AML-193 (cell line): ENCODE results near the gene VWA5B1.

ENCODE experiments used
- DNase-seq, 2 experiments: peaks; one replicate each; lab custom pipeline; 2025; lab: John Stamatoyannopoulos, UW

Gene VWA5B1

DNA sequence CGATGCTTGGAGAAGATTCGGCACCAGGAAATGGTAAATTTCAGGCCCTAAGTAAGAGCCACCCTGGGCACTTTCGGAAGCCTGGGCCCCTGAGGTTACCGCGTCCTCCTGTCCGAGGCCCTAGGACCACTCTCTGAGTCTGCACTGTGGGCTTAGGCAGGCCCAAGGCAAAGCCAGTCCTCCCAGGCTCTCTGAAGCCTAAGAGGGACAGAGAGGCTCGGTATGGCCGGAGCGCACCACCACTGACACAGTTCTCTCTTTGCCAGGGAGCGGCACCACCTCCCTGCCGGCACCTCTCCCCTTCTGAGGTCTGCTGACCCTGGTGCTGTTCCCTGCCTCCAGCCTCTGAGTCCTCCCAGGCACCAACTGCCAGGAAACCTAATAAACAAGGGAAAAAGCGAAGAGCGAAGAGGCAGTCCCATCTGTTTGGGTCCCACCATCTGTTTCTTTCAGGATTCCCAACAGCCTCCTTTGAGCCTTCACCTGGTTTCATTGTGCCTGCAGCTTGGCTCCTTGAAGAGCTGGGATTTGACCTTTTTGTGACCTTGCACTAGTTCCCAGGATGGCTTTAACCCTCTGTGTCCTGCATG lies 57.7 kb downstream of the VWA5B1 start:
- no peak for DNase-seq

DNA sequence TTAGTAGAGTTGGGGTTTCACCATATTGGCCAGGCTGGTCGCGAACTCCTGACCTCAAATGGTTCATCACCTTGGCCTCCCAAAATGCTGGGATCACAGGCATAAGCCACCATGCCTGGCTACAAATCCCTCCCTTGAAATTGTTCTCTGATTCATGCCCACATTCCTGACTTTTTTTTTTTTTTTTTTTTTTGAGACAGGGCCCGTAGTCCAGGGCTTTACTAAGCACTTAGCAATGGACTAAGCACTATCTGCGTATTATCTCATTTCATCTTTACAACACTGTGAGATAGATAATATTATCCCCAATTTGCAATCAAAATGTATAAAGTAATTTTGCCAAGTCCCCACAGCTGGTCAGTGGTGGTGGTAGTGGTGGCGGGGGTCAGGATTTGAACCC lies 58.9 kb downstream of the VWA5B1 start:
- no peak for DNase-seq

DNA sequence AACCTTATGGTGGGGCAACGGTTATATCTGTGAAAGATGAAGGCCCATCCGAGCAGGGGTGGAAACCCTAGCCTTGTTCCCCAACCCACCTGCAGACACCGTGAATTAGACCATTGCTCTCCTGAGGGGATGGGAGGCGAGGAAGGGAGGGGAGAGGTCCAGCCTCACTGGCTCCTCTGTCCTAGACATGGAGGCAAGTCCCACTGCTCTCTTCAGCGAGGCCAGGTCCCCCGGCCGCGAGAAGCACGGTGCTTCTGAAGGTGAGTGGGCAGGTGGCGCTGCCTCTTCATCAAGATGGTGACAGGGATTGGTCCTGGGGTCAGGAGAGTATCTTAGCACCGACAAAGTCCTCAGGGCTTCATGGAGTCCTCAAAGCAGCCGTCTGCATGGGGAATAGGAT lies 59.3 kb downstream of the VWA5B1 start:
- DNase-seq: no peak

DNA sequence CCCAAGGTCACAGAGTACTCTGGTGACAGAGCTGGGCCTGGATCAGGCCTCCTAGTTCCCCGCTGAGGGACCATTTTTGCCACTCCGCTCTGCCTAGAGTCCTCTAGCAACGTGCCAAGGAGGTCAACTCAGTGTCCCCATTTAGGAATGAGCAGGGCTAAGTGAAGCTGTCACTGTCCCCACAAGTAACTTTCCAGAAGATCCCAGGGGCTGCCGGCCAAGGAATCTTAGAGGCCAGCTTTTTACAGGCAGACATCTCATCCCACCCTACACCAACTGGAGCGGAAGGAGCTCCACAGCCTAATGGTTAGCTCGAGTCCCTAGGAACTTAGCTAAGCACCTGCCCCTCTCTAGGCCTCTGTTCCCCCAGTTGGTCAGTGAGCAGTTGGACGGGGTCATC lies 59.7 kb downstream of the VWA5B1 start:
- no peak for DNase-seq

DNA sequence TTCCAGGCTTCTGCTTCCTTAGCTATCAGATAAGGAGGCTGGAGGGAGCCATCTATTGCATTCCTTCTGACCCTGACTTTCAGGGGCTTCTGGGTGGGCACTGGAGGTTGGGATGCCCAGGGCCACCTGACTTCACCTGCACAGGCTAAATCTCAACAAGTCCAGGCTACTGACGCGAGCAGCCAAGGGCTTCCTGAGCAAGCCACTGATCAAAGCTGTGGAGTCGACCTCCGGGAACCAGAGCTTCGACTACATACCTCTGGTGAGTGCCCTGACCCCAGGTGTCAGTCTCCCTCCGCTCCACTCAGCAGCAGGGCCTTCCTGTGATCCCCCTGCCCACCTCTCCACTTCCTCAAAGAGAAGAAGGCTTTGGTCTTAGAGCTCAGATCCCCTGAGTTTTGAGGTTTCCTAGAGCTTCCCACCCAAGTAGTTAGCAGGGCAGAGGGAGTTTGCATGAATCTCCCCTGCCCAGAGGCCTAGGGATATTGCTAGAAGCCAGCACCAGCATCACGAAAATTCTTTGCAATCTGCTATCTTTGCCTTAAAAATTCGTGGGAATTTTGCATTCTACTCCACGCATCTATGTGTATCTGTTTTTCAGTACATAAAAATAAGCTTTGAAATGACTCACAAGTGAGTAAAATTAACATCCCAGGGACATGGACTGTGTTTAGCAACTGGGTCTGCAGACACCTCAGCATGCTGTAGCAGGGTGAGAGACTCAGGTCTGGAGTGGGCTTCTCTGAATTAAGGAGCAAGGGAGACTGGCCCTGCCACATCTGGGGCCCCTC lies 61.4 kb downstream of the VWA5B1 start:
- DNase-seq: no peak

DNA sequence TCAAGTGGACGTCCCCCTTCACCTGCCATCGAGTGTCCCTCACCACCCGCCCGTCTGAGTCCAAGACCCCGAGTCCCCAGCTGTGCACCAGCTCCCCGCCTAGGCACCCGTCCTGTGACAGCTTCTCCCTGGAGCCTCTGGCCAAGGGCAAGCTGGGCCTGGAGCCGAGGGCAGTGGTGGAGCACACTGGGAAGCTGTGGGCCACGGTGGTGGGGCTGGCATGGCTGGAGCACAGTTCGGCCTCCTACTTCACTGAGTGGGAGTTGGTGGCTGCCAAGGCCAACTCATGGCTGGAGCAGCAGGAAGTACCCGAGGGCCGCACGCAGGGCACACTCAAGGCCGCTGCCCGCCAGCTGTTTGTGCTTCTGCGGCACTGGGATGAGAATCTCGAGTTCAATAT lies 63.2 kb downstream of the VWA5B1 start:
- DNase-seq: no peak

DNA sequence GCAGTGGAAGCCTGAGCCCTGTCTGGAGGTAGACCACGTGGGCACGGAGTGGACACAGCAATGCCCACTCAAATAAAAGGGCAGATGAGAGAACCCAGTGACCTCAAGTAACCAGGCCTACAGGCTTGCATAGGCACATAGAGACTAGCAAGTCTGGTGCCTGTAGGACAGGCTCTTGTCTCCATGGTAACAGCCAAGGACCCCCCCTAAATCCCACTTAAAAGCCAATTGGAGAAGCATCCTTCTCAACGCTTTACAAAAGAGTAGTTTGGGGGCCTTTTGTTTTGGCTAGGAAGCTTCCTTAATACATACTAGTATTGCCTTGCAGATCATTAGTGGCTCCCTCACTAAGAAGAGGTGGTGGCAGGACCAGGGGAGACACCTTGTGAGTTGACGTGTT lies 63.9 kb downstream of the VWA5B1 start:
- no peak for DNase-seq

DNA sequence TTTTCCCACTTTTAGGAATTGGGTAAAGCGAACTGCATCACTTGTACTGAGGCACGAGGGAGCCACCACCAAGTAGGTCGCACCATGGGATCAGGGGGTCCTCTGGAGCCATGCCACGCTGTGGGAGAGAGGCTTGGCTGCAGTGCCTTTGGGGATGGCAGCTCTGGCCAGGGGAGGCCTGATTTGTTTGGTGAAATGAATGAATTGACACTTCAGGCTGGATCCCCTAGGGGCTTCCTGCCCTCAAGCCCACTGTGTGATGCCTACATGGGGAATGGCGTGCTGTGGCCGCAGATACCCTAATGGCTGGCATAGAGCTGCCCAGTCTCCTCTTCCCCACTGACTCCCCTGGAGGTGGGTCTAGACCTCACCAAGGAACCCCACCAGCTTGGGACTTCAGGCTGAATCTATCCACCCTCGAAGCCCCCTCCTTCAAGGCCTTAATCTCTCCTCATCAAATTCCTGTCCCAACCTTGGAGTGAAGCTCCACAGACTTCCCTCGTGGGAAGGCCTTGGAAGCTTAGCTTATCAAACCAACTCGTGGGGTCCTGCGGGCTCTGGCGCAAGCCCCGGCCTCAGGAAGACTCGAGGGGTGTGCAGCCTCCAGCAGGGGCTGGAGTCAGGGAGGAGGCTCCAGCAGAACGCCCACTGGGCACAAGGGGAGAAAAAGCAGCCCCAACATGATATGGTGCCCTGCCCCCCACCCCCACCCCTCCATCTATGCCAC lies 64.6 kb downstream of the VWA5B1 start:
- no peak for DNase-seq

DNA sequence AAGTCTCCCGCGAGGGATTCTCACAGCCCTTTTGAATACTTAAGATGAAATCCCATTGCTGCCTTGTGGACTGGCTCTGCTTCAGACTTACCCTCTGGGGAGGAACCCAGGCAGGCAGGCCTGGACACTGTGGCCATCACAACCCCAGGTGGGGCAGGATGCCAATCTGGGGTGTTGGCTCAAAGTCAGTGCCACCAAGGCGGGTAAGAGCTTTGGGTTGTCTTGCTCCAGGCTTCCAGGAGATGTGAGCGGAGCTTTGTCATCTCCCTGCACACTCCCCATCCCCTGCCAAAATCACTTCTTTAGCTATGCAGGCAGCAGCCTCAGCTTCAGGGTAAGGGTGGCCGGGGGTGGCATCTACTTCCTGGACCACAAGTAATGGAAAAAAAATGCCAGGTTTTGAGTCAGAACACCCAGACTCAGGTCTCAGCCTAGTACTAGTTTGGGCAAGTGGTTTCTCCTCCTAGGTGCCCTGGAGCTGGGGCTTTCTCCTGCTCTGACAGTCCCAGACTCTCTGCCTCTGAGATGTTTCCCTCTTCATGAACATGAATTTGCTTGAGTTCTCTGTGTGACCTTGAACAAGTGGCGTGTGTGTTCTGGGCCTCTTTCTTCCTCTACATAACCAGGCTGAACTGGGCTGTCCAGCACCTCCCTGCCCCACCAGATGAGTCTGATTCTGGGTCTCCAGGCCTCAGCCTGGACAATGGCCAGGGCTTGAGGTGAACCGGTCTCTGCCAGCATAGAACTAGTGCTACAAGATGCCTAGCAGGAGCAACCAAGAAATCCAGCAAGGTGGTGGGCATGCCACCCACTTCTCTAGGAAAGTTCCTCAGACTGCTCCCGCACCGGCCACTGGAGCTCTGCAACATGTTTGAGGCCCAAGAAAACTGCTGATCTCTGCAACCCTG lies 65.4 kb downstream of the VWA5B1 start:
- DNase-seq: no peak

DNA sequence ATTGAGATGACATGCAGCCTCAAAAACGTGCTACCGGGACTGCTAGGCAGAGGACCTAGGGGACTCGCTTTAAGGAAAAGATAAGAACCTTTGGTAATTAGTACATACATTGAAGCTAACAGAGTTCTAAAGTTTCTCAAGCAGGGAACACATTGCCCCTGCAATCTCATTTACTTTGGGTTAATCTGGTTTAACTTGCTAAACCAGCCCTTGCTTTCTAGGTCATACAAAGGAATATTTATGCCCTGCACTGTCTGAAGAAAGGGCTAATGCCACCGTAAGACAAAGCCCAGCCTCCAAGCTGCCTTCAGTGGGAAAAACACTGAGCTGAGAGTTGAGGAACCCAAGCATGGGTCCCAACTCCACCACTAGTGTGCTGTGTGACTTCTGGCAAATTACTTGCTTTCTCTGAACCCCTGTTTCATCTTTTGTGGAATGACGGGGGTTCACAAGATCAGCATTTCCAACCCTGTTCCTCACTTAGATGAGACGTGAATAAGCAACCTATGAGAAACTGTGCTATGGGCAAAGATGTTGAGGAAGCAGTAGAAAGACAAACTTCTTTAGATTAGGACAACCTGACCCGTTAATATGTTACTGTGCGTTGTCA lies 66.3 kb downstream of the VWA5B1 start:
- no peak for DNase-seq

DNA sequence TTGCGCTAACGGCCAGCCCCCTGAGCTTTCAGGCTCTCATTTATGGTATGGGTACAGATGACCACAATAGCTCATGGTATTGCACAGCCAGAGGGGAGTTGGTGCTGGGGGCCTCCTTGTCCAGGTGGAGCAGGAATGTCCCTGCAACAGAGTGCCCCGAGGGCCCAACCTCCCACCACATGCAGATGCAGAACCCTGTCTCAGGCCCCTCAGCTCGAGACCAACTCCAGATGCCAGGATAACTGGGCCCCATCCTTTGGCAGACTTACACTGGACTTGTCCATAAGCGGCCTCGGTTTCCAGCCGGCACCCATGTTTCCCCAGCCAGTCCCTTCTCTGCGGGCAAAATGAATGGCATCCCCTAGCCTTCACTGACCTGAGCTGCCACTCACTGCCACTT lies 67.1 kb downstream of the VWA5B1 start:
- DNase-seq: no peak

DNA sequence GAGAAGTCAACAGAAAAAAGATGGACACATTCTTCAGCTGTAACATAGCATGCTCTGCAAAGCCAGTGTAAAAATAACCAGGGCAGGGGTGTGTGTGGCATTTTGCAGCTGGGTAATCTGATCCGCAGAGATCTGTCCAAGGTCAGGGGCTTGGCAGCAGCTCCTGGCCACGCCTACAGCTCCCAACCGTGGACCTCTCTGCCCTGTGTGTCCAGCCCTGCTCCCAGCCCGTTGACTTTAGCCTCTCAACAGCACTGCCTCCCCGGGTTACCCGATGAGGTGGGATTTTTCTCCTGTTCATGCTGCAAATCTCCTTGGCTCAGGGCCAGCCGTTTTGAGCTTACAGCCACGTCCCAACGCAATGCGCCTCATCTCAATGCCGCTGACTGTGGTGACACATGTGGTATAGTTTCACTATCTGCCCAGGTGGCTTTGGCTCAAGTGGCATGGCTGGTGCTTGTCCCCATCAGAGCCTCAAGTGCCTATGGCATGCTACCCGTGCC lies 68.1 kb downstream of the VWA5B1 start:
- DNase-seq: no peak

DNA sequence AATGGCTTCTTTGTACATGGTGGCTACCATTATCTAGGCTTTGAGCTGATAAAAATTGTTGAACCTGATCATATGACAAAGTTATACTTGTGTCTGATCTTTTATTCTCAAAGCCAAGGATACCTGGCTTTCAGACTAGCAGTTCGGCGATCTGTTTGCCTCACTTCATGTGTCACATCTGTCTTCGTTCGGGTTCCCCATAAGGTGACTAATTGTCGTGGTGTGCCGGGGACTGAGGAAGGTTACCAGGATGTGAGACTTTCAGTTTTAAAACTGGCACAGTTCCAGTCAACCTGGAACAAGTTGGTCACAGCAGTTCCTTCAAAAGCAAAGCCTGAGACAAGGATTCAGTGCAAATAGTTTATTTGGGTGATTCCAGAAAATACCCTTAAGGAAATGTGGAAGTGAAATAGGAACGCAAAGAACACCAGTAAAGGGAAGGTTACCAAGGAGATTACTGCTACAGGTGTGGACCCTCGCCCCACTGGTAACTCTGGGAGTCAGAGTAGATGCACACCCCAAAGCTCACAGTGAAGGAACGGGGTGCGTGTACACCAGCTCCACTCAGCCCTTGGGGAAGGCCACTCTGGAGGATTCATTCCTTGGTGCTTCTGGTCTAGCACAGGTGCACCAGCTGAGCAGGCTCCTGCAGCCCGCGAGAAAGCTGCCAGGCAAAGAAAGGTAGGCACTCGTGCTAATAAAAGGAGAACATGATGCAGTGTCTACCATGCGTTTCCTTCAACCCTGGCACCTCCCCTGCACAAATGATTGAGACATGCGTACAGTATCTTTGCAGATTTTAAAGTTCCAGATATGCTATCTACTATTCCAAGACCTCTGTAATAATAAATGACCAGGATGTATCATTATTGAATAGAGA lies 69.0 kb downstream of the VWA5B1 start:
- DNase-seq: no peak

DNA sequence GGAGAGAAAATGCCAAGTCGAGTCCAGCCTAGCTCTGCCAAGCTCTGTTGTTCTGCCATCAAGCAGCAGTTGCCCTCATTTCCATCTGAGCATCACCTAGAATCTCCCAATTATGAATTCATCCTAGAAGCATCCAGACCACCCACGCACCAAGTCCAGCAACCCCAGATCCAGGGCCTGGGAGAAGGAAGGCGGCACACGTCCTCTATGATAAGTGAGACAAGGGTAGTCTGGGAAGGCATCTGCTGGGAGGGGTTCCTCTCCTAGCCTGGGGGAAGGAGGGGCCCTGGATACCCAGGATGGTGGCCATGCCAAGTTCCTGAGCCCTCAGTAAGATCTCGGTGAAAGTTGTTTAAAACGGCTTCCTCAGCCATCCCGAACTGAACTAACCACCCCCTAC lies 70.7 kb downstream of the VWA5B1 start:
- DNase-seq: no peak

DNA sequence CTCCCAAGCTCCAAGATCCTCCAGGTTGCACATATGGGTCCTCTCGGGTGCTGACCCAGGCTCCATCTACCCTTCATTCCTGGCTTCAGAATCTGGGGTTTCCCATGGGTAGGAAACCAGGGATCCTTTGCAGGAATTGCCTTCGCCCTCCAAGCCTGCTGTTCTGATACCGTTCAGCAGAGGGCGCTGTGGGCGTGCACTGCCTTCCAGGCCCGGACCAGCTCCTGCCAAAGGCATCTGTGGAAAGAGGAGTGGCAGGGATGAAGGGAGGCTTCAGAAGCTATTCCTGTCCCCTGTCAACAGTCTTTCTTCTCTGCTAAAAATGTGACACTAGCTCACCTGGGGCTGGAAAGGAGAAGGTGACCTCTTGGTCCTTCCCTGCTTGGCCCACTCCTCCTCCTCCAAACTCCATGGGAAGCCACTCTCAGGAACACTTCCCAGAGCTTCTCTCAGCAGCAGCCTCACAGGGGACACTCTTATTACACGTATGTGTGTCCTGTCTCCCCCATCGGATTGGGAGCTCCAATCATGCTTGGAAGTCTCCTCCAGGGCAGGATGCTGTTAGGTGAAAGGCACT lies 71.2 kb downstream of the VWA5B1 start:
- DNase-seq: peak in 1 of 2 experiments; percentile 14

DNA sequence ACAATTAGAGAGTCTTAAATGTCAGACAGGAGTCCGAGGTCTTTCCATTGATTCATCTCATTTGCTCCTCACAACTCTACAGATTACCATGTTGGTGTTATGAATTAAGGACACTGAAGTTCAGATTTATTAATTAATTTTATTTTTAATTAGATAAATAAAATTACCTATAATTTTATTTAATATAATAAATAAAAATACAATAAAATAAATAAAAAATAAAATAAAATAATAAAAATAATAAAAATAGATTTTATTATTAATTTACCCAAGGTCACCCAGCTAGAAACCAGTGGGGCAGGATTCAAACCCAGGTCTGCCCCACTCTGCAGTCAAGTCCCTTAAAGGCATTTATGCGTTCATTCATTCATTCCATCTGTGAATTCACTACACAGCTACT lies 72.2 kb downstream of the VWA5B1 start:
- DNase-seq: no peak

DNA sequence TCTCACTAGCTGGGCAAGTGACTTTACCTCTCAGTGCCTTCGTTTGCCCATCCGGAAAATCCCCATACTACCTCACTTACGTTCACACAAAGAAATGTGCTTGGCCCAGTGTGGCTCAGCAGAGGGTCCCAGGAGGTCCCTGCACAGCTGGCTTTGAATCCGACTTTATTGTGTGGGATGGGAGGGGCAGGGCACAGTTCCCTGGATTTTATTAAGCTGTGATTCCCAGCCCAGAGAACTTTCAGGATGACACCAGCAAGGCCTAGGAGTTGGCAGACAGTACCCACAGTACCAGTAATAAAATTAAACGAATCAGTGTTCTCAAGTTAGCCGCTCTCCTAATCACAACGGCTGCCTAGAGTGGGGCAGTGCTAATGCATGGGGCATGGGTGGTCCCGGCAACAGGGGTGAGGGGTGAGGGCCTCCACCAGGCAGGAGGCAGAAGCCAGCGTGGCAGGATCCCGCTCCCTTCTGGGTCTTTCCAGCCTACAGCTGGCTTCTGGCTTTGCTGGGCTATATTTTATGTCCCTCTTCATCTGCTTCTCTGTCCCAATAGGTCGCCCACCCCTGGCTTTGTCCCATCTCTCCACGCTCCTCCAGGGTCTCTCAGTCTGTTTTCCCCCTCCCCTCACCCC lies 74.9 kb downstream of the VWA5B1 start:
- no peak for DNase-seq

DNA sequence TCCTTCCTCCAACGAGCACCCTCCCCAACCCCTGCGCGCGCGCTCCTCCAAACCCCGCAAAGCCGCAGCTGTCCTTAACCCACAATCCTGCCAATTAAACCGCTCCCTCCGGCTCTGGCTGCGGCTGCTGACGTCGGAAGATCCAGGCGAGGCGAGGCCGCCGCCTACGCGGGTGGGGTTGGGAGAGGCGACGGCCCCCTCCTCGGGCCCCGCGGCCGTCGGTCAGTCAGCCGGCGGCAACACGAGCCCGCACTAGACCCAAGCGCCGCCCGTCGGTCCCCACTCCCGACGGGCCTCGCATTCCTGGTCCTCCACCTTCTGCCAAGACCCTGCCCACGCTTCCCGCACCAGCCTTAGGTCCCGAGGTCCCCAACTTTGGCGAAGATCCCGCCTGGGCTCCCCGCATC lies 75.4 kb downstream of the VWA5B1 start:
- DNase-seq: no peak

DNA sequence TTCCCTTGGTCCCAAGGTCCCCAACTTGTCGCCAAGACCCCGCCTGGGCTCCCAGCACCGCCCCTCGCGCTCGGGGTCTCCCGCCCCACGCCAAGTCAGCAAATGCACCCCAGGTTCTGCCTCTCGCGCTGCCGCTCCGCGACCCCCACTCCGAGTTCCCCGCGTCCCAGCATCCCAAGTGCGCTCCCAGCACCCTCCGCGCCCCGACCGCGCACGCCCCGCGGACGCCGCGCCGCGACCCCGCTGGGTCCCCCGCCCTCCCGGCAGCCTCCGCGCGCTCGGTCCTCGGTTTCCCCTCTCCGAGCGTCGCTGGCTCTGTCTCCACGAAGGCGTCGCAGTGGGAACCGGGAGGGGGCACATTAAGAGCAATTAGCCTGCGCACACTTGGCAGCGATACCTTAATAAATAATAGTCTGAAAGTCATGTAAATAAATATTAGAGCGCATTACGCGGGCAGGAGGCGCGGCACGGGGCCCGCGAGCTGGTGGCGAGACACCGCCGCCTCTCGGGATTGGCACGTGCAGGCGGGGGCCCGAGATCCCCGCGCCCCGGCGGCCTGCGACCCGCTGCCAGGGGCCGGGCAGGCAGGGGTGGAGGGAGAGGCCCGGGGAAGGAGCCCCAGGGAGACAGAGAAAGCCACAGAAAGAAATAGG lies 75.9 kb downstream of the VWA5B1 start:
- DNase-seq: no peak
